Measurements from ENCODE around the gene CRIP2.

GRCh38 chr14:105528586-105529318, 54.1 kb downstream of the CRIP2 start:
- TF ChIP-seq CTCF (IDR thresholded peaks at IDR 0.05) (peak in 1 of 3 donors; percentile 4), POLR2A (IDR thresholded peaks at IDR 0.05) (no peak)

Measured in ovary (tissue), 3 donors.